DOHH2 (cell line): ENCODE results near the gene NPM3.

Source experiments
- H3F3A ChIP-seq: fragments of 200-600 bp; sonication (generic), shearing (Covaris generic); 2 replicates; pipeline ENCODE4 v1.6.0; 2016; ENCODE audit warnings: antibody characterized with exemption, mild to moderate bottlenecking; ENCODE audit not compliant: control insufficient read depth, insufficient read depth
- H3K27ac ChIP-seq: fragments of 200-600 bp; sonication (generic); 2 replicates; pipeline ENCODE4 v1.5.1; 2014; ENCODE audit warnings: low read depth, mild to moderate bottlenecking, low read length, moderate library complexity
- H3K27me3 ChIP-seq: fragments of 200-600 bp; sonication (generic); 2 replicates; pipeline ENCODE4 v1.6.1; 2014; ENCODE audit warnings: mild to moderate bottlenecking, low read length, mixed read lengths; ENCODE audit not compliant: control insufficient read depth
- H3K36me3 ChIP-seq: fragments of 200-600 bp; sonication (generic); 2 replicates; pipeline ENCODE4 v1.6.1; 2014; ENCODE audit warnings: mild to moderate bottlenecking, low read length, moderate library complexity, mixed read lengths; ENCODE audit not compliant: control insufficient read depth
- H3K4me1 ChIP-seq: fragments of 200-600 bp; sonication (generic); 2 replicates; pipeline ENCODE4 v1.6.1; 2014; ENCODE audit warnings: mild to moderate bottlenecking, low read length, mixed read lengths; ENCODE audit not compliant: control insufficient read depth
- H3K4me2 ChIP-seq: fragments of 200-600 bp; sonication (generic); 2 replicates; pipeline ENCODE4 v1.6.0; 2014; ENCODE audit warnings: mild to moderate bottlenecking, low read length, moderate library complexity
- H3K4me3 ChIP-seq: fragments of 200-600 bp; sonication (generic); 2 replicates; pipeline ENCODE4 v1.5.1; 2014; ENCODE audit warnings: mild to moderate bottlenecking, low read length, mixed read lengths
- H3K79me2 ChIP-seq: fragments of 200-600 bp; sonication (generic); 2 replicates; pipeline ENCODE4 v1.6.1; 2014; ENCODE audit warnings: mild to moderate bottlenecking, low read length, mixed read lengths; ENCODE audit not compliant: control insufficient read depth
- H3K9me2 ChIP-seq: fragments of 200-600 bp; sonication (generic); replicated peaks from 2 replicates; pipeline ENCODE4 v1.6.1; 2014; ENCODE audit warnings: mild to moderate bottlenecking, low read length, mixed read lengths; ENCODE audit not compliant: control insufficient read depth
- H3K9me3 ChIP-seq: fragments of 200-600 bp; sonication (generic); 2 replicates; pipeline ENCODE4 v1.6.1; 2014; ENCODE audit warnings: antibody characterized with exemption, low read length, mixed read lengths; ENCODE audit not compliant: control insufficient read depth, insufficient read depth
- H4K20me1 ChIP-seq: fragments of 200-600 bp; sonication (generic); 2 replicates; pipeline ENCODE4 v1.6.0; 2014; ENCODE audit warnings: low read depth, mild to moderate bottlenecking, antibody characterized with exemption, low read length, moderate library complexity; ENCODE audit not compliant: control insufficient read depth, insufficient read depth
- CTCF ChIP-seq: fragments of 200-600 bp; sonication (generic); IDR thresholded peaks from one replicate; pipeline ENCODE4 v1.5.1; 2014; ENCODE audit warnings: antibody characterized with exemption, mild to moderate bottlenecking, low read depth, low read length; ENCODE audit not compliant: poor library complexity, severe bottlenecking
- EZH2phosphoT487 ChIP-seq: fragments of 200-600 bp; sonication (generic); IDR thresholded peaks from 2 replicates; pipeline ENCODE4 v1.6.1; 2017; ENCODE audit warnings: borderline replicate concordance, mild to moderate bottlenecking, antibody characterized with exemption, low read length, moderate library complexity, mixed read lengths

NPM3 gene

DNA sequence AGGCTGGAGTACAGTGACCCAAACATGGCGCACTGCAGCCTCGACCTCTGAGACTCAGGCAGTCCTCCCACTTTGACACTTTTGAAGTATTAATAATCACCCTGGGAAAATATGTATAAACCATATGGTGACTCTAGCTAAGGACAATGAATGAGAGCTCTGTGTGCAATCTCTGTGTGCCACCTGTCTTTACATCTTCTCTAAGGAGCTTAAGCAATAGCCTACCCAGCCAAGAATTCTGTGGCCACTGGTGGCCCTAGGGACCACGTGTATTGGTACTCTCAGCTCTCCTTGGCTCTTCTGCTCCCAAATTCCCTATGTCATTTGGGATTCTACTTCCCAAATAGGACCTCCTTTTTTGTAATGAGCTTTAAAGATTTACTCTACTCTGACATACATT lies 31.0 kb downstream of the NPM3 start:
- Histone ChIP-seq H3K9me2 (no peaks in the 10 kb centered on the region), H3F3A (no peaks in the 10 kb centered on the region), H4K20me1 (no peaks in the 10 kb centered on the region), H3K4me1 (no peaks in the 10 kb centered on the region), H3K9me3 (no peaks in the 10 kb centered on the region), H3K36me3 (no peaks in the 10 kb centered on the region), H3K4me2 (no peak overlapping the region), H3K27me3 (peaks cover 26% of the 10 kb centered on the region; the same call in 1 of the 2 replicates), H3K79me2 (no peaks in the 10 kb centered on the region), H3K27ac (no peak overlapping the region), H3K4me3 (no peak overlapping the region)
- TF ChIP-seq EZH2phosphoT487 (no peak), CTCF (no peak)

DNA sequence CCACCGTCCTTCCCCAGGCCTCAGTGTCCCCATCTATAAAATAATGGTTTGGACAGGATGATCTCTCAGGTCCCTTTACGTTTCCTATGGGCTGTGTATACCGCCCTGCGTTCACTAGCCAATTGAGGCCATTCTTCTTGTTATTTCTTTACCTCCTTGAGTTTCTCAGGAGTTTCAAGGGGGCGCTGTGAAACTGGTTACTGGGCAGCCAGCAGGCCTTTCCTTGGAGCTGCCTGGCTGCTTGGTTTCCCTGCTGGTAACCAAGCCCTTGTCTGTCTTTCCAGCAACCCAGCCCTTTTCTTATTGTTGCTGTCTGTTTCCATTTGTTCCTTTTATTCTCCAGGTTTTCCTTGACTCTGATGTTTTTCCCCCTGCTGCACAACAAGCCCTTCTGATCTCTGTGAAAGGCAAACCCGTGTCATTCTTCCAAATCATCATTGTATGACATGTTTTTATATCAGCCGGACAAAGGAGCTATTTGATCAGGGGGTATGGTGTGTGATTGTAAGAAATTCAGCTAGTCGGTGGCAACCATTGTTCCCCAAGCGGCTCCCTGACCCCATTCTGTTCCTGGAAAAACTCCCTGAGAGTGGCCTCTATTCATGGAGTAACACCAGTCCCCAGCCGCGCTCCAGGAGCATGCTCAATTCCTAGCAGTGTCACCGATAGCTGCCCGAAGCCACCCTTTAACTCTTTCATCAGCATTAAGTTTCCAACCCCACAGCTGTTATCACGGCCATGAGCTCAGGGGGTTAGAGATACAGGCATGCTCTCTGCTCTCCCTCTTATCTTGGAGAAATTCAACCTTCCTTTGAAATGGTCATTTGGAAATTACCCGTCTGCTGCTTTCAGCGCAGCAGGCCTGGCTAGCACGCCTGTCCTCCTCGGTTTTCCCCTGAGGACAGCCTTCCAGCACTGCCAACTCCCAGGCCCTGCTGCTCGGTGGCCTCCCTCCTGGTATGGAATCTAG lies 33.9 kb downstream of the NPM3 start:
- TF ChIP-seq CTCF (no peak), EZH2phosphoT487 (no peak)
- Histone ChIP-seq H3K4me3 (no peak overlapping the region), H3K27ac (no peak overlapping the region), H3K4me2 (no peak overlapping the region), H3F3A (no peaks in the 10 kb centered on the region), H3K79me2 (no peaks in the 10 kb centered on the region), H3K36me3 (no peaks in the 10 kb centered on the region), H3K27me3 (peaks cover 21% of the 10 kb centered on the region; the same call in 1 of the 2 replicates), H3K9me2 (no peaks in the 10 kb centered on the region), H3K9me3 (no peaks in the 10 kb centered on the region), H4K20me1 (no peaks in the 10 kb centered on the region), H3K4me1 (no peaks in the 10 kb centered on the region)

- H3K9me2 ChIP-seq = no peaks in the 10 kb centered on the region
- H3K79me2 ChIP-seq = no peaks in the 10 kb centered on the region
- no peaks in the 10 kb centered on the region for H3F3A ChIP-seq
- no peaks in the 10 kb centered on the region for H3K36me3 ChIP-seq
- no peaks in the 10 kb centered on the region for H3K4me1 ChIP-seq
- no peak overlapping the region for H3K4me3 ChIP-seq
- TF ChIP-seq CTCF = no peak
- TF ChIP-seq EZH2phosphoT487 = no peak
- no peaks in the 10 kb centered on the region for H3K9me3 ChIP-seq
- H4K20me1 ChIP-seq = no peaks in the 10 kb centered on the region
- peaks cover 15% of the 10 kb centered on the region; the same call in 1 of the 2 replicates for H3K27me3 ChIP-seq
- H3K4me2 ChIP-seq = no peak overlapping the region
- no peak overlapping the region for H3K27ac ChIP-seq
Measured at GRCh38 chr10:101748496-101748895, 34.8 kb downstream of the NPM3 start.
